Endometrial microvascular endothelial cells (primary cell): Measurements from ENCODE around the gene CYP19A1. TPM values are rescaled to one million over a fixed set of nuclear protein-coding genes. Genes with fewer than 3 reads are reported as not detected.
"Not testable (repeated sequence)": the region's sequence is repeated elsewhere in the genome, so short reads cannot be mapped to it uniquely, and the experiment has no call there.

Experiments used
- in situ Hi-C: cut with HindIII; loops from 2 replicates; pipeline ENCODE4 v1.10.0; 2017; ENCODE audit warnings: low sequenced_read_pairs, low pct_unique_long_range_greater_than_20kb; ENCODE audit errors: inconsistent ontology term
- total RNA-seq: library from RNA; depleted of rRNA; stranded (reverse); fragments of >200 nt; gene quantifications from one replicate; pipeline ENCODE4 v1.2.3, GENCODE V29; 2015; ENCODE audit errors: inconsistent ontology term

CYP19A1 gene
- total RNA-seq, 1 donor from 2014 or later, result not detected

DNA sequence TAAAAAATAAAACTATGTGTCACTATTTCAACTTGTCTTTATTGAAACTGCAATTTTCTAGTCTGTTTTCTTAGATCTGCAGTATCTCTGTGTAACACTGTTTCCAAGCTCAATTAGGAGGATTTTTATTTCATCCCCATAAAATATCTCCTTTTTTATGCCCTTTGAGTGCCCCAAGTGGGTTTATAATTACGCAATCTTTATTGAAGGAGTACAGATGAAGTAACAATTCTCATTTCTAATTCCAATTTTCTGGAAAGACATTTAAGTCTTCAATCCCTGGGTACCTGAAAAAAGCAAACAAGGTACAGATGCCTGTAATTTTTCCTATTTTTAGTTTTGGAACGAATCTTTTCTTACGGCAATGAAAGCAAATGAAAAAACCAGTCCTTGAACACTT is 61.3 kb downstream of the CYP19A1 start:
- in situ Hi-C loops, result no loop called here

DNA sequence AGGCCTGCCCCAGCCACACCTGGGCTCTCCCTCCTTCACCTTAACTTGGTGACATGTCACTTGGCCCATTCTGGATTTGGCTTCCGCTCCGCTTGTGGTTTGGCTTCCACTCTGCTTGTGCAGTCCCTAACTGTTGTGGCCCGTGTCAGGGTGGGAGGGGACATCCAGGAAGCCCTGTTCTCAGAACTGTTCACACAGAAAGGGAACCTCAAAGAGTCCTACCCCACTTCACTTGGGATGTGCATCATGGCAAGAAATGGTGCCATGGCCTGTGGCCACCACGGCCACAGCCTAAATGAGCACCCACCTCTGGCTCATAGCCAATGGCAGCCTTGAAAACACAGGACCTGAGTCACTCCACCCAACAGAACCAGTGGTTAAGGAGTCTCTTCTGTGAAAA is 63.4 kb downstream of the CYP19A1 start:
- in situ Hi-C loops, result no loop called here

DNA sequence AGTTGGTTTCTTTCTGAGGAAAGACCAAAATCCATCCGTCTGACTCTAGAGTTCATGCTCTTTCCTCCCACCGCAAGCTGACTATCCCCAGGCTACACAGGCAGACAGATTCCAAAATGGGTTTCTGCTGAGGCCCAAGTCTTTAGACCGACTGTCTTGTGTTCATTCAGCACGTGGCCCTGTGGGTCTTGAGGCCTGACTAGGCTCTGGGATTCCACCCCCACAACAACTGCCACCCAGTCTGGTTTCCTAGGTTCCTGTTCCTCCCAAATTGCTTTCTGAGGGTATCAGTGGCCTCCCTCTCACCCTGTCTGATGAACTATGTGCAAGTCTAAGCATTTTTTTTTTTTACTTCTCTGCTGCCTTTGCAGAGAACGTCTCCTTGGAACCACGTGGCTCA is 67.7 kb downstream of the CYP19A1 start:
- in situ Hi-C loops, result no loop called here

DNA sequence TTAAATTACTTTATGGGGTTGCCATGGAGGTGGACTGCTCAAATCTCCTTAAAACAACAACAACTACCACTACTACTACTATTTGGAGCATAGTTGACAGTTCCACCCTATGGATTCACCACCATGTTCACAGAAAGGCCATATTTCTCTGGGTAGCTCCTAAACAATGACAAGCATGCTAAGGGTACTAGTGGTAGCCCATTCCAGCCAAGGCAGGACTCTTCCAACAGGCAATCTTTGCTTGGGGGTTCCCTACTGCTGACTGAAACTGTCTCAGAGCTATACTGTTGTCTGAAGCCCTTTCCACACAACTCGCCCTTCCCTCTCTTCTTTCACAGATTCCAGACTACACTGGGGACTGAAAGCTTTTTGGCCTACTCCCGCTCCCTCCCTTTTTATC is 68.9 kb downstream of the CYP19A1 start:
- in situ Hi-C loops, result no loop called here

DNA sequence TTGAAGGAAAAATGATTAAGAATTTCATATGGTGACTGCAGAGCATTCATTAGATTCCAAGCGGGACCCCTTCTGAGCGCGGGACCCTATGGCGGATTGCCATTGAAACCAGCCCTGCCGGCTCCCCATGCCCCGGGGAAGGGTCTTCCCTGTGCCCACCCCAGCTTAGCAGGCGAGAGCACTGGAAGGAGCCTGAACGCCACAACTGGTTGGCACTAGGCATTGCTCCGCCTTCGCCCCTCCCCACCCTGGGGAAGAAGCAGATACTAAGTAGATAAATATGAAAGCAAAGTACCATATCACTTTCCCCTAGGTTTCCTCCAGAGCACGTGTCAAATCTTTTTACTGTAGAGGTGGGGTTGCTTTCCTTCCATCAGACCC is 70.7 kb downstream of the CYP19A1 start:
- in situ Hi-C loops, result no loop called here

DNA sequence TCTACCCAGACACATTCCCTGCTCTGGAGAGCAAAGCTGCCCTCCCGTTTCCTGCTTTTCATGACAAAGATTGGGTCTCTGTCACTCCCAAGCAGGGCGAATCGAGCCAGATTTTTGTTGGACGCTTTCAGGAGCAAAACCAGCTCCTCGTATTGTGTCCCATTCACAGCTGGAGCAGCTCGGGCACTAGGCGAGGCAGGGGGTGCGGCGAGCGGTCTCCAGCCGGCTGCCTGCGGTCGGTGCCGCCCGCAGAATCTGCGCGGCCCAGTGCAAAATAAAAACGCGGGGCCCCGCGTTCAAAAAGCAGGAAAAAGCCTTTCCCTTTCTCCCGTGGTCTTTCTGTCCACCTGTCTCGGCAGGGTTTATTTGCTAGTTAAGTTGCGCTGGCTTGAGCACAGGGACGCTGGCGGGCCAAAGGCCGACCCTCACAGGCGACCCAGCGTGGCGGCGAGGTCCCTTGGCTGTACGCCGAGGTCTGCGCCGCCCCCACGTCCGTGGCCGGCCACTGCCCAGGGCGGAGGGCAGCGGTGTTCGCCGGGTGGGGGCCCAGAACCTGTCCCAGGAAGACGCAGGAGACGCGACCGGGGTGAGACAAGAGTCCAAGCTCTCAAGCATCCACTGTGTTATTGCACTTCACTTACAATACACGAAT is 71.2 kb downstream of the CYP19A1 start:
- in situ Hi-C loops, result no loop called here

DNA sequence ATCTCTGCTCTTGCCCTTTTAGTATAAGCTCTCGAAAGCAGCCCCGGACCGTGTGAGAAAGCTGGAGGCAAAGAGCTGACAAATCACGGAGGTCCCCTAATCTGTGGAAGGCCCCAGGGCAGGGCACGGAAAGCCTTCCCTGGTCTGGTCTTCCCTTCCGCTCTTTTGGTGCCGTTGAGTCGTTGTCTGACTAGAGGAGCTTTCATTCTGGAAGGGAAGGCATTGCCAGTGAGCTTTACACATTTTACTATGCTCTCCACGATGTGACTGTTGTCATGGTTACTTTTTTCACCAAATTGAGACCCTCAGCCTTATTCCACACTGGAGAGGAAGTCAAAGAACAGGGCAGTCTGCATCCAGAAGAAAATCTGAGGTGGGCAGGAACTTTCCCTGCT is 71.7 kb downstream of the CYP19A1 start:
- in situ Hi-C loops, result no loop called here

DNA sequence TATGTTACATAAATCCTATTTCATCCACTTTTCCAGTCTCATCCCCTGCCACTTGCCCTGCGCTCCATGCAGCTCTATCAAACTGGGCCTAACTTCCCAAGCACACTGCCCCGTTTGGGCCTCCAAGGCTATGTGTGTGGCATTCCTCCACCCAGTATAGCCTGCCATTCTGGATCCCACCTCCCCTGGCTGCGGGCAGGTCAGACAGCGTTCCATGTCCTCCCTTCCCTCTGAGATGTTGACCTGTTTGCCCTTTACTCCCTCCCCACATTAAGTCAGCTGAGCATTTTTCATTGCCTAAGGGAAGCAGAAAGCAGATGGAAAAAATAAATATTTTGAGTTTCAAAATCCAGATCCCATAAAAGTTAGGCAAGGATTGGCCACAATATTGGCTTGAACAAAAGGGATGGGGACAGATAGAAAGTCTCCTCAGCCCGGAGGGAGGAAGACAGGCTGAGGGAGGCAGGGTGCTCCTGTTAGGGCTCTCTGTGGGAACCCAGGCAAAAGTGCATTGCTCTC is 73.3 kb downstream of the CYP19A1 start:
- in situ Hi-C loops, result no loop called here

DNA sequence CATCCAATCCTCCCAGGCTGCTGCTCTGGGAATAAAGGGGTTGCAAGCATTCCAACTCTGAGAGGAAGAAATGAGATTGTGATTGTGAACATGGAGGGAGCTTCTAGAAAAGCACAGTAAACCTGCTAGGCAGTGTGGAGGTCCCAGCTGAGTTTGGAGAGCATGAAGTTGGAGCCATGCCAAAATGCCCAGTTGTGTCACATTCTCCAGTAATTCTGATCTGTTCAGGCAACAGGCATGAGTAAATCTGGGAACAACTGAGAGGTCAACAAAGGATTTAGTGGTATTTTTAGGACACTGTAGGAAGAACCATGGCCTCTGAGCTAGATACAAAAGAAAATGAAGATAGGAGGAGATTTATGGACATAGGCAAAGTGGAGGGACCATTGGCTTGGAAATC is 74.7 kb downstream of the CYP19A1 start:
- in situ Hi-C loops, result no loop called here

DNA sequence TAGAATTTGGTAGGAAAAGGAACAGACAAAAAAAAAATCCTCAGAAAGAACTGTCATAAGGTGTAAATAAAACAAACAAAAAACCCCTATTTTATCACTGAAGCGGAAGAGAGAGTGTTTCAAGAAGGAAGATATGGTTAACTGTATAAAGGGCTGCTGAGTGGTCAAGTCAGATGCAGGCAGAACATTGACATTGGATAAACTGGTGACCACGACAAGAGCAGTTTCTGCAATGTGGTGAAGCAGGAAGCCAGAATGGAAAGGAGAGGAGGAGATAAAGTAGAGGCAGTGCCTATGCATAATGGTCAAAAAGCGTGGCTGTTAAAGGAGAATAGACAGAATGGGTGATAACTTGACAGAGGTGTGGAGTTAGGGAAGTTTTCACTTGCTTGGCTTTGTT is 75.3 kb downstream of the CYP19A1 start:
- in situ Hi-C loops, result no loop called here

DNA sequence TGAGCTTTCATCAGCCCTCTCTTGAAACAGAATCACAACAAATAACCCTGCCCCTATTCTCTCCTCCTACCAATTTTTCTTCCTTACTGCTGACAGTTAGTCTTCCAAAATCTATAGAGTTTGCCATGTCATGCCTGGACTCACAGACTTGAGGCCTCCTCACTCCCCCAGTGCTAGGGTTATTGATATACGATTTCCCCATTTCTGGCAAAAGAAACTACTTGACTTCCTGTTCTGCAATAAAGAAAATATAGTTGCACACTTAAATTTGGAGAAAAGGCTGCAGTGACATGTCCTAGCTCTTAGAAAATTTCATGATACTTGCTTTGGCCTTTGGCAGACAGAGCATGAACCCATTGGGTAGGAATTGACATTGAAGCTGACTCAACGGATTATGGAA is 75.9 kb downstream of the CYP19A1 start:
- in situ Hi-C loops, result no loop called here

DNA sequence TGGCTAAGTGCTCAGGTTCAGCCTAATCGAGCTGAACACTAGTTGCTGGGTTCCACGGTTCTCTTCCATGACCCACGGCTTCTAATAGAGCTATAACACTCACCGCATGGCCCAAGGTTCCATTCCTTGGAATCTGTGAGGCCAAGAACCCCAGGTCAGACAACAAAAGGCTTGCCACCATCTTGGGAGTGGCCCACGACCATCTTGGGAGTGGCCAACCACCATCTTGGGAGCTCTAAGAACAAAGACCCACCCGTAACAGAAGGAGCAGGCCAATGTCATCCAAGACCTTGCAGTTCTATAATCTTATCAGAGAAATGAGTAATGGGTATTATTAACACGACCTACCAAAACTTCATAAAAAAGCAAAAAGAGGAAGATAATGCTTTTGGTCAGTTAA is 77.3 kb downstream of the CYP19A1 start:
- in situ Hi-C loops, result not testable (repeated sequence)

DNA sequence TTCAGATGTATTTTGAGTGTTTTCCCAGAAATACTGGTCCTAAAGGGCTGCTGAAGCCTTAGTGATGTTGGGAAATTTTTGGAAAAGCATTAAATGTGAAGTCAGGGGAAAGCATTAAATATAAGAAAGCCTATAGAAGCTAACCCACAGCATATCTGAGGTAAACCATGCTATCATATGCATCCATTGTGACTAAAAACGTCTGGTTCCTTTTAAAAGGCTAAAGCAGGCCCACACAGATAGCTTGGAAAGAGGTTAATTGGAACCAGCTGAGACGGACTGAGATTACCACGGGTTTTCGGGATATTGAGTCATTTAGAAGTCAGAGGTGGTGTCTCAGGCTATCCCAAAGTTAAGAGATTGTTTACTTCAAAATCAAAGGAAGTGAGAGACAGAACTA is 78.2 kb downstream of the CYP19A1 start:
- in situ Hi-C loops, result no loop called here

DNA sequence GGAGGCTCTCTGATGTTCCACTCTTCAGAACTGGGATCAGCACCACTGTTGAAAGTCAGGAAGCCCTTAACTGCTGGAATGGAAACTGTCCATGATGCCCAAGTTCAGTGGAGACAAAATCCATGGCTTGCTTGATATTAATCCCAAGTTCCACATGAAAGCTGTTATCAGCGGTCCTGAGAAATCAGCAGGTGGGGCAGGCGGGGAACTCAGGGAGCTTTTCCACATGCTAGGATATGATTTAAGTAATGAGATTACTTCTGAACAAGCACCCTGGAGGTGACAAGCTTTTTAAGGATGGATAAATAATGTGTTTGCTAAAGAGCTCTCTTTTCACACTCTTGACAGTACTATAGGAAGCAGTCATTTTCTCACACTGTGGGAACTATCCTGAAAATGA is 82.9 kb downstream of the CYP19A1 start:
- in situ Hi-C loops, result no loop called here

DNA sequence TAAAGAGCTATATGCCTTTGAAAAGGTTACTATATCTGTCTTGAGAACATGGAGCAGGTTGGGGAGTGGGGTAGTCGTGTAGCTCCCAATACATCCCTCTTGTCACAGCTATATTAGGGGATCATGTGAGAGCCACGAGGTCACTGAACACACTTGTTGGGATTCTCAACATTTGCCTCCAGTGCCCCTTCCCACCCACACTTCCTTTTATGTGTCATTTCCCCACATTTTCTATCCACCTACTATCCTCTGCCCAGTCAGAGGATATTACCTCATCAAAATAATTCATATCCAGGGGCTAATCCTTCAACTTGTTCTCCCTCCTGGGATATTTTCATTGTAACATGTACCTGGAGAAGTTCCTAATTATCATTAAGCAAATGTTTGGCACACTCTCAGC is 85.0 kb downstream of the CYP19A1 start:
- in situ Hi-C loops, result no loop called here

DNA sequence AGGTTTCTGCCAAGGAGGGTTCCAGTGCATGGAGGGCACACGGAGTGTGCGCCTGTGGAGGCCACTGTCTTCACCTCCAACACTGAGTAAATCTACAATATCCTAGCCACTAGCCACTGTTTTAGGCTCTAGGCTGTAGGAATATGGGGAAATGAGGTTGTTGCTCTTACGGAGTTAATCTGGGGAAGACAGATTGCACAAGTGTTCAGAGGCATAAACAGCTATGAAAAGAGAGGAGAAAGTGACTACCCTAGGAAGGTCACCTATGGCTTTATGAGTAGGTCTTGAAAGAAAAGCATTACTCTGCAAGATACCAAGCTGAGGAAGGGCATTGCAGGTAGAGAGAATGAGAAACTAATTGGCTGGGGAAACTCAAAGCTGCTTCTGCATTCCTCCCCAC is 85.7 kb downstream of the CYP19A1 start:
- in situ Hi-C loops, result no loop called here

DNA sequence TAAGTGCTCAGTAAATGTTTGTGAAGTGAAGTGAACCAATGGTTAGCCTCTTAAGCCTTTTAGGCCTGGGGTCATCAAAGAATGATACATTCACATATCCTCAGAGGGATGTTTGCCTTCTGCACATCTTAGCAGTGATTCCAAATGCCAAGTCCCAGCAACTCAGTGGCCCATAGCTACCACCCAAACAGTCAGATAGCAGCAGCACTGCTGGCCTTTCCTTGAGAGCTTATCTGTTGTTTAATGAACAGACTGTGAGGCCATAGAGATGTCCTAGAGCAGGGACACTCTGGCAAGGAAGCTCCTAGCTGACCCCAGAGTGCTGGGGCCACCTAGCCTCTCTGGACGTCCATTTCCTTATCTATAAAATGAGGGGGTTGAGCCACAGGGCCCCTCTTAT is 86.8 kb downstream of the CYP19A1 start:
- in situ Hi-C loops, result no loop called here

DNA sequence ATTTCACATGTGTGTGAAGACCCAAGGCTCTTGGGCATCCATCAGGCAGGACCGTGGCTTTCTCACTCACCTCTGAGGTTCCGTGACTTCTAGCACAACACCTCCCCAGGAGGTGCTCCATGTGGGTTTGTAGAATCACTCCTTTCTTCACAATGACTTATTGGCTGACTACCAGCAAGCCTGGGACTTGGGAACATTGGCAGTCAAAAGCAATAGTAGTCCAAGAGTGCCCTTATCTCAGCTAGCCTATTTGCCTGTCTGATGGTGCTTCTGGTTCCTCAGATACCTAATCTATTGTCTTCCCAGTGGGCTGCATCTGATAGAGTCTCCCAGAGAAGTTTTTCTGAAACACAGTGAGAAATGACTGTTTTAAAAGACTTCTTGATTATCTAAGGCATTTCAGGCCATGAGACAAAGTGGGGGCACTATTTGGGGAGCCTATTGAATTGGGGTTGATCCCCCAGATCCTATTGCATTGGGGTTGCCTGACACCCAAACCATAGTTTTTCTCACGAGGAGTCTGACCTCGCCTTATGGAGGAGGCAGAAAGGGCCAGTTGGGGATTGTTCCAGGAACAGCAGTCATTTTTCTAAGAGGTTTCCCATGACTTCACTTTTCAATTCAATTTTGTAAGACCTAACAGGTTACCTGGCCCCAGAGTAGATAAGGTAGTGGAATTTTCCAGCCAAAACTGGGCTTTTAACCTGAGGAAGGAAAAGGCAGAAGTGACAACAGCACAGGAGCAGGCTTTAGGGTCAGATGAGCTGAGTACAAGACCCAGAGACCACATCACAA is 88.0 kb downstream of the CYP19A1 start:
- in situ Hi-C loops, result no loop called here

DNA sequence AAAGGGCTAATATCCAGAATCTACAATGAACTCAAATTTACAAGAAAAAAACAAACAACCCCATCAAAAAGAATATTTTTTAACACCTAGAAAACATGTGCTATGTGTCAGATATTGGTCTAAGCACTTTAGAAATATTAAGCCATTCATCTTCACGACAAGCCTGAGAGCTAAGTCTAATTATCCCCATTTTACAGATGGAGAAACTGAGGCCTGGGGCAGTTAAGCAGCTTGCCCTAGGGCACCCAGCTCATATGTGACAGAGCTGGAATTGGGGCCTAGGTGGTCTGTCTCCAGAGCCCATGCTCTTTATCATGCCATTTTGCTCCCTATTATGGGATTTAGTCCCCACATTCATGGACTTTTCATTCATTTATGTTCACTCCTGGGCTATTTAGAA is 92.8 kb downstream of the CYP19A1 start:
- in situ Hi-C loops, result no loop called here

DNA sequence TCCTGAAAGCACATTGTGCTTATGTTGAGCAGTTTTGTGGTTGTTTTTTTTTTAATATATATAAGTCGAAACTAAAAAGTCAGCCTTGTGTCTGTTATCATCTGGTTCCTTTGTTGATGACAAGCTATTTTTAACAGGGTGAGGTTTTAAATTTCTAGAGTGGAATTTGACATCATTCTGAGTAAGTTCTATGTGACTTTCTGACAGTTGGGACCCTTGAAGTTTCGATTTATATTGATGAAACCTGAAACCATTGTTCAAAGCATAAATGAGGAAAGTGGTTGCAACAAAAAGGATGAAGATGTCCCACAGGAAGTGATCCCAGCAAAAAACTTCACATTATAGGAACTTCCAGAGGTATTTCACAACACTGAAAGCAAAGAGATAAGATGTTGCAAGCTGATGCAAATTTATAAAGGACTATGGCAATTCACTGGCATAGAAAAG is 94.0 kb downstream of the CYP19A1 start:
- in situ Hi-C loops, result no loop called here
